GM12865 (cell line): ENCODE data around the gene FANCB.
A peak's percentile ranks its signal among the peaks of the same experiment; 100 is the strongest.

Source experiments
- DNase-seq: peaks from one replicate; pipeline ENCODE4 v3.0.0; 2010; ENCODE audit warnings: low read depth
- H3K4me3 ChIP-seq: 2 replicates; pipeline ENCODE4 v1.5.1; 2011; ENCODE audit warnings: mild to moderate bottlenecking, low read depth, low read length, control low read depth
- CTCF ChIP-seq: IDR thresholded peaks from 2 replicates; pipeline ENCODE4 v1.5.1; 2011; ENCODE audit warnings: low read length, control low read depth, low read depth, inconsistent platforms; ENCODE audit not compliant: insufficient read depth; ENCODE audit errors: missing control alignments

FANCB gene

DNA sequence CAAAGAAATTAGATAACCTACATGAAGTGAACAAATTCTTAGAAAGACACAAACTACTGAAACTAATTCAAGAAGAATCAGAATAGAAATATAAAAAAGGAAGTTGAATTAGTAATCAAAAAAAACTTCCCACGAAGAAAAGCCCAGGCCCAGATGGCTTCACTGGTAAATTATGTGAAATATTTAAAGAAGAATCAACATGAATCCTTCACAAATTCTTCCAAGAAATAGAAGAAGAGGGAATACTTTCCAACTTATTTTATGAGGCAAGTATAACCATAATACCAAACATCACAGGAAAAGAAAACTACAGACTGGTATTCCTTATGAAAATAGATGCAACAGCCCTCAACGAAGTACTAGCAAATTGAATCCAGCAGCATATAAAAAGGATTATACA is 31.0 kb upstream of the FANCB start:
- no peak for DNase-seq
- TF ChIP-seq CTCF: no peak
- H3K4me3 ChIP-seq: no peak overlapping the region

- no peak overlapping the region for H3K4me3 ChIP-seq
- no peak for DNase-seq
- TF ChIP-seq CTCF: no peak
Observed at GRCh38 chrX:14902537-14902936, 29.7 kb upstream of the FANCB start.

GRCh38 chrX:14899607-14900006 is 26.7 kb upstream of the FANCB start:
- no peak for TF ChIP-seq CTCF
- DNase-seq: peak; percentile 11
- H3K4me3 ChIP-seq: no peak overlapping the region

DNA sequence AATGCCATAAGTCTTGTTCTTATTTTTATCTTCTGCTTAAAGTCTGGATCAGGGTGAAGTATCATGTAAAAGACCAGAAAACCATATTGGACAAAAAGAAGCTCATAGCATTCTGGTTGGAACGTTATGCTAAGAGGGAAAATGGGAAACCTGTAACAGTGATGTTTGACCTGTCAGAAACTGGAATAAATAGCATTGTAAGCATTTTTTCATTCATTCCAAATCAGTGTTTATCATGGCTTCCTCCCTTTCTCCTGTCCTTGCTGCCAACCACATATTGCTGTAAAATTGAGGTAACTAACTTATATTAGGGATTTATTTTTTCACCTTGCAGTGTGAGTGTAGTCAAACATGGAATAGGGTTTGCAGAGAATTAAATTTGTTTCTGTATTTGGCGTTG is 24.2 kb upstream of the FANCB start:
- TF ChIP-seq CTCF: no peak

GRCh38 chrX:14896273-14896672 is 23.4 kb upstream of the FANCB start:
- DNase-seq: no peak
- no peak overlapping the region for H3K4me3 ChIP-seq
- TF ChIP-seq CTCF: no peak

More for the DNA sequence above, 24.2 kb upstream of the FANCB start:
- H3K4me3 ChIP-seq: no peak overlapping the region
- no peak for DNase-seq

DNA sequence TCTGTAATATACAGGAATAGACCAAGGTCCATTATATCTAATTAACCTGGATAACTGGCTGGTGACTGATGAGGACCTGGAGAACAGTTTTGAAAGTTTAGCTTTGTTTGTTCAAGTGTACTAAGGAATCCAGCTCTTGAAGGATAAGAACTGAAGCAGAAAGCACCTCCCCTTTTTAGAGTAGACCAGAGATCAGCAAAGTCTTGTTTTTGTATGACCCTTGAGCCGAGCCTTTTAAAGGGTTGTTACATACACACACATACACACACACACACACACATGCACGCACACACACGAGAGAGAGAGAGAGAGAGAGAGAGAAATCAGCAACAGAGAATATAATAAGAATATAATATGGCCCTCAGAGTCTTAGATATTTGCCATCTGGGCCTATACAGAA is 13.4 kb upstream of the FANCB start:
- no peak for TF ChIP-seq CTCF
- no peak overlapping the region for H3K4me3 ChIP-seq
- no peak for DNase-seq

- no peak overlapping the region for H3K4me3 ChIP-seq
- TF ChIP-seq CTCF: no peak
Observed at GRCh38 chrX:14884714-14885113, 11.8 kb upstream of the FANCB start.

More at GRCh38 chrX:14884714-14885113, 11.8 kb upstream of the FANCB start:
- no peak for DNase-seq
